GM12865 (cell line): ENCODE data around the gene ATXN2.
A peak's percentile ranks its signal among the peaks of the same experiment; 100 is the strongest.

Source experiments
- DNase-seq: peaks from one replicate; pipeline ENCODE4 v3.0.0; 2010; ENCODE audit warnings: low read depth
- H3K4me3 ChIP-seq: 2 replicates; pipeline ENCODE4 v1.5.1; 2011; ENCODE audit warnings: mild to moderate bottlenecking, low read depth, low read length, control low read depth
- TF ChIP-seq, protein P1 (sequence below): IDR thresholded peaks from 2 replicates; pipeline ENCODE4 v1.5.1; 2011; ENCODE audit warnings: low read length, control low read depth, low read depth, inconsistent platforms; ENCODE audit not compliant: insufficient read depth; ENCODE audit errors: missing control alignments

ATXN2 gene

DNA sequence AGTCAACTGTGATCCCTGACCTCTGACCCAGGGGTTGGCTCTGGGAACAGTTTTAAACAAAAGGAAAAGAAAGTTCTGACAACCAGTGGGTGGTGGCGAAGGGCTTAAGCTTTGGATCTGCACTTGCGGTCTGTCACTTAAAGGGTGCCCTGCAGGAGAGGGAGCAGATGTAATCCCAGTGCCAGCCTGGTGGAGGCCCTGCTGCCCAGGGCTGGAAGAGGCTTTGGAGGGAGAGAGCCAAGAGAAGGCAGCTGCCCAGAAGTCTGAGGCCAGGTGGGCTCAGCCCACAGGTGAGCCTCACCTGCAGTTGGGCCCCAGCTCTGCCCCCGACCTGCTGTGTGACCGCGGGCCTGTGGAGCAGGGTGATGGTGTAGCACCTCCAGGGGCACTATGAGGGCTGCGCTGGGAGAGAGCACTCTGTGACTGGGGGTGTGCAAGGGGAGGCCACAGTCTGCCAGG lies 174.3 kb downstream of the ATXN2 start:
- no peak overlapping the region for H3K4me3 ChIP-seq
- no peak for DNase-seq
- TF ChIP-seq, protein P1, sequence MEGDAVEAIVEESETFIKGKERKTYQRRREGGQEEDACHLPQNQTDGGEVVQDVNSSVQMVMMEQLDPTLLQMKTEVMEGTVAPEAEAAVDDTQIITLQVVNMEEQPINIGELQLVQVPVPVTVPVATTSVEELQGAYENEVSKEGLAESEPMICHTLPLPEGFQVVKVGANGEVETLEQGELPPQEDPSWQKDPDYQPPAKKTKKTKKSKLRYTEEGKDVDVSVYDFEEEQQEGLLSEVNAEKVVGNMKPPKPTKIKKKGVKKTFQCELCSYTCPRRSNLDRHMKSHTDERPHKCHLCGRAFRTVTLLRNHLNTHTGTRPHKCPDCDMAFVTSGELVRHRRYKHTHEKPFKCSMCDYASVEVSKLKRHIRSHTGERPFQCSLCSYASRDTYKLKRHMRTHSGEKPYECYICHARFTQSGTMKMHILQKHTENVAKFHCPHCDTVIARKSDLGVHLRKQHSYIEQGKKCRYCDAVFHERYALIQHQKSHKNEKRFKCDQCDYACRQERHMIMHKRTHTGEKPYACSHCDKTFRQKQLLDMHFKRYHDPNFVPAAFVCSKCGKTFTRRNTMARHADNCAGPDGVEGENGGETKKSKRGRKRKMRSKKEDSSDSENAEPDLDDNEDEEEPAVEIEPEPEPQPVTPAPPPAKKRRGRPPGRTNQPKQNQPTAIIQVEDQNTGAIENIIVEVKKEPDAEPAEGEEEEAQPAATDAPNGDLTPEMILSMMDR, result peak; percentile 27

DNA sequence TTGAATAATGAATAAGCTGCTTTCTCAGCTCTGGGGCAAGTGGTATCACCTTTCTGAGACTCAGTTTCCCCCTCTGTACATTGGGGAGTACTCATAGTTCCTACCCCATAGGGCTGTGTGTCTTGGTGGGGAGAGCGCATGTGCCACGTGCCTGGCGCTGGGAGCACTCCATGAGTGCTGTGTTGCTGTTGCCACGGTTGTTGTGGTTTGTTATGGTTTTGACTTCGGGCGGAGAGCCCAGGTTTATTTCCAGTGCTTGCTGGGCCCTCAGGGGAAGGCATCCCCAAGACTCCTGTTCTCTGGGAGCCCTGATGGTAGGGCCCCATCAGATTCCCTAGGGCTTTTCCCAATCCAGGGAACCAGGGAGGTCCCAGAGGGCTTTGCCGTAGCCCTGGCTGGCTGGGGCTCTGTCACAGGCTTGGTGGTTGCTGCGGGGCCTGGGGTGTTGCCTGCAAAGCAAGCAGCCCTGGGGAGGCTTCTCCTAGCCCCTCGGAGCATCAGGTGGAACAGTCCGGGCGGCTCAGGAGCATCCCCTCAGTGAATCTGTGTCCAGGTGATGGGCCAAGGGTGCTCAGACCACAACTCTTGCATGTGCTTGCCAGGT lies 174.8 kb downstream of the ATXN2 start:
- DNase-seq, result no peak
- TF ChIP-seq, protein P1, result no peak
- no peak overlapping the region for H3K4me3 ChIP-seq

DNA sequence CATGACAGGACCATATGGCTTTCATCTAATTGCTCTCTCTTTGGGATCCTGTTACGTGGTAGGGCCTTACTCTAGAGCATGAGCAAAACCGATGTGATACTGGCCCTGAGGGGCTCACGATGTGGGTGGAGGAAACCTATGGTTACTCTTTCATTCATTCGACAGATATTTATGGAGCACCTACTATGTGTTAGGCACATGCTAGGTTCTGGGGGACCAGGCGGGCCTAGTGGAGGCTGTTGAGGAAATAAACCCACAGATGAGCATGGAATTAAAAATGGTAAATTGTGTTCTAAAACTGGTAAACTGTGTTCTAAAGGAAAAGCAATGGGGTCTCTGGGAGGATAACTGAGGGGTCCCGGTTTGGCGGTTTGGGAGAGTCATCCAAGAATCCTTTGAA lies 178.6 kb downstream of the ATXN2 start:
- DNase-seq, result no peak
- TF ChIP-seq, protein P1, result no peak
- H3K4me3 ChIP-seq, result no peak overlapping the region

DNA sequence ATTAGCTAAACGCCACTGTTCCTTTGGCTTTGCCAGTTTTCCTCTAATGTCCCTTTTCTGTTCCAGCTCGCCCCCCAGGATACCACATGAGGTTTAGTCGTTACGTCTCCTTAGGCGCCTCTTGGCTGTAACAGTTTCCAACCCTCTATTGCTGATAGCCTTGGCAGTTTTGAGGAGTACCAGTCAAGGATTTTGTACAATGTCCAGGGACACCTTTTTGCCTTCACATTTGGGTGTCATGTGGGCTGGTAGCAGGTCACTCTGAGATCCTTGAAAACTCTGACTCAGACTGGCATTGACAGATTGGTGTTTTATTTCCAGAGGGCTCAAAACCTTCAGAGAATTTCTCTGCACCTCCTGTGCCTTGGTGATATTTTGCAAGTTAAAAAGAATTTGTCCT lies 179.3 kb downstream of the ATXN2 start:
- no peak for DNase-seq
- H3K4me3 ChIP-seq, result no peak overlapping the region
- TF ChIP-seq, protein P1, result no peak

DNA sequence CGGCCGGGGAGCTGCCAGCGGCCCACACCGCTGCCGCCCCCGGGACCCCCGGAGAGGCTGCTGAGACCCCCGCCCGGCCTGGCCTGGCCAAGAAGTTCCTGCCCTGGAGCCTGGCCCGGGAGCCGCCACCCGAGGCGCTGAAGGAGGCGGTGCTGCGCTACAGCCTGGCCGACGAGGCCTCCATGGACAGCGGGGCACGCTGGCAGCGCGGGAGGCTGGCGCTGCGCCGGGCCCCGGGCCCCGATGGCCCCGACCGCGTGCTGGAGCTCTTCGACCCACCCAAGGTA lies 180.6 kb downstream of the ATXN2 start:
- no peak for DNase-seq
- TF ChIP-seq, protein P1, result no peak
- H3K4me3 ChIP-seq, result no peak overlapping the region

DNA sequence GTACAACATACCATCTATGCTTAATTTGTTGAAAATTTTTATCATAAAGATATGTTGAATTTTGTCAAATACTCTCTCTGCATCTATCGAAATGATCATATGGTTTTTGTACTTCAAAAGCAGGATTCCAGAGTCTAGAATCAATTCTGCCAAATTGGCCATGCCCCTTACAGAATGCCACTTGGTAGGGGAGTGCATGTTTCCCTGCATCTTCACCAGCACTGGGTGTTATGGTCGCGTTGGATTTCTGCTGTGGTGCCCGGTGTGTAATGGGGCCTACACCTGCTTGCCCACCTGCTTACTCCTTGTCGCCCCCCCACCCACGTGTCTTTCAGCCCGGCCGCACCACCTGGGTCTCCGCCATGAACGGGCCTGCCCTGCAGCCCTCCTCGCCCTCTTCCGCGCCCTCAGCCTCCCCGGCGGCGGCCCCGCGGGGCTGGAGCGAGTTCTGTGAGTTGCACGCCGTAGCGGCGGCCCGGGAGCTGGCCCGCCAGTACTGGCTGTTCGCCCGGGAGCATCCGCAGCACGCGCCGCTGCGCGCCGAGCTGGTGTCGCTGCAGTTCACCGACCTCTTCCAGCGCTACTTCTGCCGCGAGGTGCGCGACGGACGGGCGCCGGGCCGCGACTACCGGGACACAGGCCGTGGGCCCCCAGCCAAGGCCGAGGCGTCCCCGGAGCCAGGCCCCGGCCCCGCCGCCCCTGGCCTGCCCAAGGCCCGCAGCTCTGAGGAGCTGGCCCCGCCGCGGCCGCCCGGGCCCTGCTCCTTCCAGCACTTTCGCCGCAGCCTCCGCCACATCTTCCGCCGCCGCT lies 181.1 kb downstream of the ATXN2 start:
- DNase-seq, result no peak
- TF ChIP-seq, protein P1, result no peak
- H3K4me3 ChIP-seq, result no peak overlapping the region
